K562 (cell line): ENCODE data around the gene LCNL1. TPM values are rescaled to one million over a fixed set of nuclear protein-coding genes. Genes with fewer than 3 reads are reported as not detected.

Source experiments
- ARID3B ChIP-seq: fragments of 250-450 bp; sonication (Bioruptor Pico); IDR thresholded peaks from 2 replicates; pipeline ENCODE4 v1.4.0; 2020; ENCODE audit warnings: borderline replicate concordance
- ASH1L ChIP-seq: fragments of 450-650 bp; IDR thresholded peaks from 2 replicates; pipeline ENCODE4 v1.6.1; 2018; ENCODE audit warnings: borderline replicate concordance, mild to moderate bottlenecking, low read depth; ENCODE audit not compliant: partially characterized antibody
- ATF1 ChIP-seq, 2 experiments: fragments of 450-650 bp in 1 of 2; IDR thresholded peaks; 2 replicates each; pipeline ENCODE4 v1.6.1; 2016; ENCODE audit warnings: missing compliant biosample characterization in 1 of 2, missing genetic modification characterization in 1 of 2
- ATF7 ChIP-seq: fragments of 450-650 bp; IDR thresholded peaks from 2 replicates; pipeline ENCODE4 v1.7.1; 2014; ENCODE audit warnings: mild to moderate bottlenecking, moderate library complexity
- CREB1 ChIP-seq, 2 experiments: sonication (generic) in 1 of 2; formaldehyde crosslinking in 1 of 2; IDR thresholded peaks; 2 replicates each; pipeline versions ENCODE4 v1.6.1 to v1.8.0; 2012 to 2022; ENCODE audit warnings: inconsistent platforms in 1 of 2, mild to moderate bottlenecking in 1 of 2, missing genetic modification reagents in 1 of 2, moderate library complexity in 1 of 2
- HIVEP1 ChIP-seq: fragments of 250-450 bp; sonication (Bioruptor Pico); IDR thresholded peaks from 2 replicates; pipeline ENCODE4 v1.4.0; 2020; ENCODE audit warnings: mild to moderate bottlenecking
- JUN ChIP-seq, 2 experiments: sonication (generic) in 1 of 2; formaldehyde crosslinking in 1 of 2; IDR thresholded peaks; 2 replicates each; pipeline versions ENCODE4 v1.6.1 to v1.8.0; 2012 to 2022; ENCODE audit warnings: borderline replicate concordance in 2 of 2, mild to moderate bottlenecking in 2 of 2, improper control_type of control experiment in 1 of 2, low read depth in 1 of 2, low read length in 1 of 2, missing genetic modification reagents in 1 of 2
- MCM7 ChIP-seq, 2 experiments: fragments of 450-650 bp; IDR thresholded peaks; 2 replicates each; pipeline ENCODE4 v1.6.1; 2016 to 2018
- MXI1 ChIP-seq: IDR thresholded peaks from 2 replicates; pipeline ENCODE4 v1.6.1; 2011; ENCODE audit warnings: low read depth, mild to moderate bottlenecking, improper control_type of control experiment, low read length
- NR1H2 ChIP-seq: sonication (generic); formaldehyde crosslinking; IDR thresholded peaks from 2 replicates; pipeline ENCODE4 v1.4.0; 2020; ENCODE audit warnings: mild to moderate bottlenecking, missing genetic modification reagents
- PHF8 ChIP-seq: fragments of 200-600 bp; sonication (generic); IDR thresholded peaks from 2 replicates; pipeline ENCODE4 v1.6.1; 2012; ENCODE audit warnings: mixed run types, mild to moderate bottlenecking, inconsistent platforms, low read length, moderate library complexity, borderline replicate concordance
- RFX1 ChIP-seq: fragments of 450-650 bp; IDR thresholded peaks from 2 replicates; pipeline ENCODE4 v1.6.1; 2016; ENCODE audit warnings: mild to moderate bottlenecking, moderate library complexity
- RFX5 ChIP-seq: IDR thresholded peaks from 2 replicates; pipeline ENCODE4 v1.6.1; 2011; ENCODE audit warnings: low read depth, mild to moderate bottlenecking, improper control_type of control experiment, low read length
- SUPT5H ChIP-seq: fragments of 450-650 bp; IDR thresholded peaks from 2 replicates; pipeline ENCODE4 v1.6.1; 2016
- ZBTB1 ChIP-seq: sonication (generic); formaldehyde crosslinking; IDR thresholded peaks from 2 replicates; pipeline ENCODE4 v1.8.1; 2023; ENCODE audit warnings: missing genetic modification reagents, low read depth, mild to moderate bottlenecking, borderline replicate concordance
- ZC3H11A ChIP-seq: IDR thresholded peaks from 2 replicates; pipeline ENCODE4 v1.6.1; 2012; ENCODE audit warnings: low read depth, low read length, improper control_type of control experiment
- ZFP36 ChIP-seq: fragments of 150-350 bp; IDR thresholded peaks from 2 replicates; pipeline ENCODE4 v1.6.1; 2018; ENCODE audit warnings: low read length, low read depth; ENCODE audit not compliant: partially characterized antibody
- ZNF24 ChIP-seq: fragments of 450-650 bp; IDR thresholded peaks from 2 replicates; pipeline ENCODE4 v1.6.1; 2016
- ZNF511 ChIP-seq: sonication (generic); formaldehyde crosslinking; IDR thresholded peaks from 2 replicates; pipeline ENCODE4 v1.8.0; 2022; ENCODE audit warnings: mild to moderate bottlenecking, missing genetic modification reagents
- ZNF717 ChIP-seq: fragments of 250-450 bp; sonication (Bioruptor Pico); IDR thresholded peaks from 2 replicates; pipeline ENCODE4 v1.5.0; 2021
- ZNF785 ChIP-seq: fragments of 250-450 bp; sonication (Bioruptor Pico); IDR thresholded peaks from 2 replicates; pipeline ENCODE4 v1.4.0; 2020; ENCODE audit warnings: mild to moderate bottlenecking
- polyA plus RNA-seq, 8 experiments: library from polyadenylated mRNA; depleted of rRNA in 4 of 8; stranded (reverse) in 5 of 8; unstranded in 3 of 8; fragments of >200 nt; fragmentation: Nextera tagmentation in 2 of 8; fragmentation: Illumina TruSeq in 1 of 8; extraction: Ambion mirVana in 2 of 8; extraction: Trizol in 1 of 8; gene quantifications; 2 replicates each; pipeline versions ENCODE4 v1.2.1 to v1.2.3, GENCODE V29; 2011 to 2014; ENCODE audit warnings: inconsistent platforms in 1 of 8, missing spikeins in 1 of 8
- total RNA-seq, 7 experiments: library from RNA; depleted of rRNA in 6 of 7; stranded (reverse); fragments of >200 nt in 6 of 7; fragmentation: Illumina TruSeq in 2 of 7; extraction: Trizol in 2 of 7; gene quantifications; 2 replicates each; pipeline versions ENCODE4 v1.2.1 to v1.2.3, GENCODE V29; 2011 to 2021; ENCODE audit warnings: low replicate concordance in 1 of 7
- TF ChIP-seq, protein P1 (sequence below): fragments of 250-450 bp; sonication (Bioruptor Pico); IDR thresholded peaks from 2 replicates; pipeline ENCODE4 v1.5.0; 2021; ENCODE audit warnings: mild to moderate bottlenecking, moderate library complexity

LCNL1 gene
- total and polyA plus RNA-seq, 9 of the 15 experiments (the other 6 are each of a cell fraction or from before 2014, with no cell fraction given): 0.04 to 0.16 (median 0.04) TPM; not detected in 4

DNA sequence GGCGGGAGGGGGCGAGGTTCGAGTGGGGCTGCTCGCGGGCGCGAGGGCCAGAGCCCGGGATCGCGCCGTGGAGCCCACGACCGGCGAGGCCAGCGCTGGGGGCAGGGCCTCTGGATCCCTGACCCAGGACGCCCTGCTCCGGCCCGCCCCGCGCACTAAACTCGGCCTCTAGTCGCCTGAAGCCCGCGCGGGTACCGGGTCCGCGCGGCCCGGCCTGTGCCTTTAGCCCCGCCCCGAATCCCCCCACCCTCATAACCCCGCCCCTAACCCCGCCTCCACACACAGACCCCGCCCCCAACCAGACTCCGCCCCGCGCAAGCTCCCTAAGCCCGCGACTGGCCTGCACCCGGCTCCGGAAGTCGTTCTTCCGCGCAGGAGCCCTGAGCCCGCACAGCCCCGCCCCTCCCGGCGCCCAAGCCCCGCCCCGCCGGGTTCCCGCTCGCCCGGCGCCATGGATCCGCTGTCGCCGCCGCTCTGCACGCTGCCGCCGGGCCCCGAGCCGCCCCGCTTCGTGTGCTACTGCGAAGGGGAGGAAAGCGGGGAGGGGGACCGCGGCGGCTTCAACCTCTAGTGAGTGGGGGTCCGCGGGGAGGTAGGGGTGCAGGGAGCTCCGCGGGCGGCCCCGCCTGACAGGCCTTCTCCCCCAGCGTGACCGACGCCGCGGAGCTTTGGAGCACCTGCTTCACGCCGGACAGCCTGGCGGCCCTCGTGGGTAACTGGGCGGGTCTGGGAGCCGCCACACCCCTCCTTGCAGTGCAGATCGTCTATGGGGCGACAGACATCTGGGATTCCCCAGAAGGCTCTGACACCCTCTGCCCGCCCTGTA is 9.4 kb downstream of the LCNL1 start, which contains the start of gene PAXX (continued):
- TF ChIP-seq ZFP36 (no peak), ZNF24 (no peak), ARID3B (CRISPR knock-in tag) (no peak), JUN (IDR thresholded peaks at IDR 0.05; ENCODE audit: borderline replicate concordance, low read depth, low read length) (no peak; the same call in 1 of the 2 replicates), JUN (CRISPR knock-in tag; IDR thresholded peaks at IDR 0.05; ENCODE audit: borderline replicate concordance) (peak; percentile 69; the same call in 1 of the 2 replicates), HIVEP1 (CRISPR knock-in tag) (no peak), PHF8 (peak; percentile 81; the same call in 1 of the 2 replicates), ZC3H11A (no peak), SUPT5H (peak; percentile 57; the same call in 1 of the 2 replicates), MCM7 (IDR thresholded peaks at IDR 0.05) (no peak), ATF7 (peak; percentile 51; the same call in 1 of the 2 replicates), ZNF717 (CRISPR knock-in tag) (no peak), ZNF785 (no peak), ZNF511 (CRISPR knock-in tag) (peak; percentile 79; the same call in 1 of the 2 replicates), ZBTB1 (CRISPR knock-in tag) (peak; percentile 63; the same call in 1 of the 2 replicates), ATF1 (CRISPR knock-in tag; IDR thresholded peaks at IDR 0.05) (no peak), ATF1 (tag; IDR thresholded peaks at IDR 0.05) (peak; percentile 27; the same call in 1 of the 2 replicates), RFX5 (no peak), RFX1 (no peak), CREB1 (IDR thresholded peaks at IDR 0.05) (no peak), CREB1 (CRISPR knock-in tag; IDR thresholded peaks at IDR 0.05) (peak; percentile 38; the same call in 1 of the 2 replicates), NR1H2 (CRISPR knock-in tag) (no peak), ASH1L (no peak), MXI1 (peak; percentile 81; the same call in 1 of the 2 replicates)
- TF ChIP-seq, protein P1, sequence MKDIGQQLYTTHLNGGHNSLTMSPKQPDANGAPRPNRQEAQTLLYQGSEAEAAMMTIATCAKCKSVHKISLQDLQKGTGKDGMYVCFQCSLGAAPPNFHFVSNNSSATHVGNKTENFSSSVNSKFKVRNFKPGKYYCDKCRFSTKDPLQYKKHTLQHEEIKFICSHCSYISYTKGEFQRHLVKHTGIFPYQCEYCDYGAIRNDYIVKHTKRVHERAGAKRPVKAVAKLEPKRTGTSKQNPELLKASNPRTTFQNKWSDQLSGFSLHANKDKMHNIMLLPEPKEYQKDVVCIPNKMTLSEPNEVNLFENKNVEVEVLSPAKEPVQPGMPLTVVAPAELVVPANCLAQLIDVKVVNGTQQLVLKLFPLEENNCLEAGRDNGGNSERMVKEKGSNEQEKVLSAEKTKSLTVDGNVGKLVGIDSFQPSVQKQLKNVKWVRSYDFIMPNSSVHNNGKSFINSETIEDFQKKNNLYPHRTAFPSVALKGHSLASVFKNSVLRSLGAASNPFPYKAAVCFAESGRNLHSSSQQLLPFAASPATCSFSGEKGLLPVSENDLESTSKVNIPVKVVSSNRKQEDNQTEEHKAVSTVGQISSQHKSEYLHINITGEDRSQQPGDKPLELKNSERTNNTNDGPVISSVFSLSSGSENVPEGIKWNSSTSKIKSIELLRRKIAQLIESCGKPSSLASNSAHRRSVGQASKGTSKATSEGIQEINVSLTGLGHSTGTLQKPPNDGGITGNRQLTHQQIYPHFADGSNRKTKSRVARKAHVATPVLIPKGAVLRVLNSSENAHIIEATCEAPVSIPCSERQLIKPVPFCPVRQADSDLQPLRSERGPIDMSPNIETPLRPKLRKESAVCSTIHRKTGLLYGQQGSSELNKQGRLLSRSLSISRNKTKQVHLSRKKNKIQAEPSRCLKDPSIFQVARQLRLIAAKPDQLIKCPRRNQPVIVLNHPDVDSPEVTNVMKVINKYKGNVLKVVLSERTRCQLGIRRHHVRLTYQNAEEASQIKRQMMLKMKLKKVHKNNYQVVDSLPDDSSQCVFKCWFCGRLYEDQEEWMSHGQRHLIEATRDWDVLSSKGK: no peak
